Heart right ventricle (tissue), 16 donors: ENCODE results near the gene MAB21L4. TPM values are rescaled to one million over a fixed set of nuclear protein-coding genes. Genes with fewer than 3 reads are reported as not detected.

Experiments
- ATAC-seq, 8 donors: fragments of 200-7000 bp; cut with Tn5 transposase; one replicate each; pipeline ENCODE4 v1.9.1; 2020; ENCODE audit warnings: mild to moderate bottlenecking in 8 of 8, moderate library complexity in 8 of 8, moderate number of reproducible peaks in 1 of 8
- DNase-seq, 2 donors: peaks; one replicate each; pipeline ENCODE4 v3.0.0-alpha.2; 2020
- H3K27ac ChIP-seq, 10 donors: fragments of 200-600 bp; sonication (generic) in 2 of 10; one replicate each; pipeline versions ENCODE4 v1.5.0 to v1.8.0; 2020 to 2022; ENCODE audit warnings: mild to moderate bottlenecking in 3 of 10
- H3K27me3 ChIP-seq, 7 donors: fragments of 200-600 bp; one replicate each; pipeline ENCODE4 v1.8.0; 2021 to 2022; ENCODE audit warnings: mild to moderate bottlenecking in 2 of 7
- H3K36me3 ChIP-seq, 9 donors: fragments of 200-600 bp; sonication (generic) in 1 of 9; one replicate each; pipeline versions ENCODE4 v1.5.0 to v1.8.0; 2020 to 2022; ENCODE audit warnings: mild to moderate bottlenecking in 2 of 9
- H3K4me1 ChIP-seq, 9 donors: fragments of 200-600 bp; sonication (generic) in 1 of 9; one replicate each; pipeline versions ENCODE4 v1.5.0 to v1.8.0; 2020 to 2022; ENCODE audit warnings: mild to moderate bottlenecking in 4 of 9
- H3K4me3 ChIP-seq, 10 donors: fragments of 200-600 bp; sonication (generic) in 2 of 10; one replicate each; pipeline versions ENCODE4 v1.5.0 to v1.8.0; 2020 to 2022; ENCODE audit warnings: mild to moderate bottlenecking in 7 of 10, moderate library complexity in 2 of 10
- H3K9me3 ChIP-seq, 11 donors: fragments of 200-600 bp in 10 of 11; sonication (generic) in 2 of 11; one replicate each; pipeline versions ENCODE4 v1.5.0 to v1.8.0; 2013 to 2022; ENCODE audit warnings: mild to moderate bottlenecking in 2 of 11, control low read depth in 1 of 11, moderate library complexity in 1 of 11
- CTCF ChIP-seq, 9 donors: fragments of 200-600 bp; sonication (generic) in 2 of 9; IDR thresholded peaks; one replicate each; pipeline versions ENCODE4 v1.5.0 to v1.8.0; 2021 to 2022; ENCODE audit warnings: antibody characterized with exemption in 9 of 9, mild to moderate bottlenecking in 5 of 9, moderate library complexity in 1 of 9
- whole genome bisulfite sequencing, 2 donors: extraction: QIAGEN DNeasy Blood & Tissue Kit; methylation state at CpG; one replicate each; pipeline ENCODE4 v1.1.7; 2013; ENCODE audit warnings: inconsistent platforms in 1 of 2; 5-methylcytosine and 5-hydroxymethylcytosine counted together
- intact Hi-C, 10 donors: fragments of 100-400 bp; cut with DNase I; formaldehyde crosslinking; loops; one replicate each; pipeline versions ENCODE4 v1.11.1 to v1.14.2; 2022
- polyA plus RNA-seq, 2 donors: library from polyadenylated mRNA; stranded (reverse); fragments of 200-250 nt; gene quantifications; one replicate each; pipeline ENCODE4 v1.2.3, GENCODE V29; 2013
- total RNA-seq, 10 donors: library from RNA; stranded (reverse); fragmentation: NEBNext Ultra II Directional in 3 of 10; extraction: Animal tissue kit (Norgen Biotek cat#: 25700) in 3 of 10; gene quantifications; one replicate each; pipeline versions ENCODE4 v1.2.1 to v1.2.4, GENCODE V29; 2021 to 2023
- donor health status: Arrhythmogenic right ventricular cardiomyopathy.
- donor health status: ischemic (EF 13 %, LVEDD 7.1; RV severe dilation, severe dysfunction).
- donor health status: healthy with polysubstance abuse.
- donor health status: DM: no; HTN: yes; CAD: no.
- donor health status: DM: no; HTN: no; CAD: no.
- donor health status: ischemic (EF 25% LVEDD 6.9; RV normal size, moderate dysfunction).
- donor health status: ischemic (EF 25% LVEDD 5.7; RV mildly dilated, moderate dysfunction).
- donor health status: healthy.
- donor health status: DM: yes; HTN: yes; CAD: no.
- donor health status: Ischemic cardiomyopathy.
- donor health status: ischemic (EF 35%, LVEDD 5.7; RV mildly dilated, moderate dysfunction).
- donor health status: nonischemic (EF 11% LVEDD 7.7; RV severe dilation, severe dysfunction).
- donor health status: DM: yes; HTN: yes; CAD: no.
- donor health status: PGD.
- donor health status: ischemic (EF 29% LVEDD 5.4; RV normal size, mild dysfunction).
- donor health status: nonischemic (EF 23%, LVEDD 6.1; RV moderate dilation, normal function).

The MAB21L4 gene
- total and polyA plus RNA-seq, 12 donors: 0.06 to 0.32 (median 0.29) TPM; not detected in 9

GRCh38 chr2:240925568-240926515 lies 29.9 kb upstream of the MAB21L4 start:
- ATAC-seq (peak in 1 of 8 donors; percentile 19), DNase-seq (peak; percentile 3 to 5)
- Histone ChIP-seq H3K36me3 (no peaks in the 10 kb centered on the region), H3K9me3 (peaks cover 0 to 19% (median 0%) of the 10 kb centered on the region in 11 donors), H3K4me1 (peaks cover 0 to 13% (median 0%) of the 10 kb centered on the region in 9 donors), H3K27ac (no peak overlapping the region), H3K27me3 (peaks cover 0 to 5% (median 0%) of the 10 kb centered on the region in 7 donors), H3K4me3 (no peak overlapping the region)
- intact Hi-C loops: no loop called here
- no peak for TF ChIP-seq CTCF (IDR thresholded peaks at IDR 0.05)
- WGBS, 2 donors: 85 to 88% methylated on average over 29 of the region's 29 CpGs

GRCh38 chr2:240925191-240925567 lies 29.2 kb upstream of the MAB21L4 start:
- 87 to 89% methylated on average over 14 of the region's 14 CpGs for WGBS, 2 donors
- ATAC-seq: no peak
- no peak for TF ChIP-seq CTCF (IDR thresholded peaks at IDR 0.05)

GRCh38 chr2:240922982-240923537 lies 27.1 kb upstream of the MAB21L4 start:
- ATAC-seq (no peak), DNase-seq (peak; percentile 2 to 9)
- peaks cover 0 to 13% (median 0%) of the 10 kb centered on the region in 9 donors for H3K4me1 ChIP-seq
- H3K36me3 ChIP-seq: no peaks in the 10 kb centered on the region
- peaks cover 0 to 13% (median 0%) of the 10 kb centered on the region in 11 donors for H3K9me3 ChIP-seq
- TF ChIP-seq CTCF (IDR thresholded peaks at IDR 0.05): no peak
- no peak overlapping the region for H3K27ac ChIP-seq
- no peaks in the 10 kb centered on the region for H3K27me3 ChIP-seq
- intact Hi-C loops: no loop called here
- WGBS, 2 donors: 51 to 56% methylated on average over 14 to 15 of the region's 15 CpGs
- H3K4me3 ChIP-seq: no peak overlapping the region

More at GRCh38 chr2:240925191-240925567, 29.2 kb upstream of the MAB21L4 start:
- H3K27me3 ChIP-seq: peaks cover 0 to 5% (median 0%) of the 10 kb centered on the region in 7 donors
- DNase-seq: peak in 1 of 2 donors; percentile 3
- H3K36me3 ChIP-seq: no peaks in the 10 kb centered on the region
- intact Hi-C loops: no loop called here
- no peak overlapping the region for H3K27ac ChIP-seq
- H3K4me3 ChIP-seq: no peak overlapping the region
- peaks cover 0 to 19% (median 0%) of the 10 kb centered on the region in 11 donors for H3K9me3 ChIP-seq
- H3K4me1 ChIP-seq: peaks cover 0 to 13% (median 0%) of the 10 kb centered on the region in 9 donors

- no peak overlapping the region for H3K4me3 ChIP-seq
- peak in 1 of 2 donors; percentile 16 for DNase-seq
- 84 to 87% methylated on average over 18 of the region's 18 CpGs for WGBS, 2 donors
- H3K4me1 ChIP-seq: peaks cover 0 to 15% (median 0%) of the 10 kb centered on the region in 9 donors
- no peaks in the 10 kb centered on the region for H3K27me3 ChIP-seq
- no peaks in the 10 kb centered on the region for H3K36me3 ChIP-seq
- intact Hi-C loops: no loop called here
- ATAC-seq: no peak
- H3K27ac ChIP-seq: no peak overlapping the region
- no peak for TF ChIP-seq CTCF (IDR thresholded peaks at IDR 0.05)
- H3K9me3 ChIP-seq: peaks cover 0 to 6% (median 0%) of the 10 kb centered on the region in 11 donors
Measured at GRCh38 chr2:240922245-240922981, 26.5 kb upstream of the MAB21L4 start.
